B cell (primary cell): ENCODE results near the gene CRELD2. TPM values are rescaled to one million over a fixed set of nuclear protein-coding genes. Genes with fewer than 3 reads are reported as not detected.
"Not testable (repeated sequence)": the region's sequence is repeated elsewhere in the genome, so short reads cannot be mapped to it uniquely, and the experiment has no call there.

Source experiments
- ATAC-seq: fragments of 200-7000 bp; cut with Tn5 transposase; one replicate; pipeline ENCODE4 v1.10.0; 2021; ENCODE audit warnings: low read depth, mild to moderate bottlenecking, moderate number of reproducible peaks, moderate library complexity
- CTCF ChIA-PET: fragments of 350-600 bp; sonication (Branson Sonifier 250); formaldehyde crosslinking; loops from one replicate; lab custom pipeline; 2021; ENCODE audit warnings: antibody characterized with exemption, inconsistent platforms; lab: Charles Lee
- POLR2A ChIA-PET: fragments of 350-600 bp; sonication (Branson Sonifier 250); formaldehyde crosslinking; loops from one replicate; lab custom pipeline; 2021; ENCODE audit warnings: antibody characterized with exemption; lab: Charles Lee
- DNase-seq: peaks from one replicate; pipeline ENCODE4 v3.0.0; 2013
- H2AFZ ChIP-seq: 2 replicates; pipeline ENCODE4 v1.6.1; 2012; ENCODE audit warnings: mild to moderate bottlenecking, low read depth, low read length; ENCODE audit not compliant: insufficient read depth, poor library complexity, severe bottlenecking
- H3K27ac ChIP-seq, 2 donors: 1 replicate in 1 of 2; 2 replicates in 1 of 2; pipeline ENCODE4 v1.5.1; 2012 to 2013; ENCODE audit warnings: low read length in 2 of 2, mild to moderate bottlenecking in 2 of 2, moderate library complexity in 1 of 2
- H3K27me3 ChIP-seq, 4 experiments: fragments of 200-600 bp in 1 of 4; sonication (generic) in 1 of 4; replicated peaks in 1 of 4; 1 replicate in 2 of 4; 2 replicates in 2 of 4; pipeline versions ENCODE4 v1.6.1 to v1.7.0; 2013 to 2016; ENCODE audit warnings: low read length in 3 of 4, mild to moderate bottlenecking in 2 of 4, mixed read lengths in 1 of 4, moderate library complexity in 1 of 4; ENCODE audit not compliant: insufficient read depth in 4 of 4, control insufficient read depth in 3 of 4; ENCODE audit errors: control extremely low read depth in 1 of 4
- H3K36me3 ChIP-seq, 2 experiments: replicated peaks in 1 of 2; 1 replicate in 1 of 2; 2 replicates in 1 of 2; pipeline versions ENCODE4 v1.6.1 to v1.7.1; 2013; ENCODE audit warnings: low read length in 1 of 2; ENCODE audit not compliant: insufficient read depth in 2 of 2, control insufficient read depth in 1 of 2; ENCODE audit errors: control extremely low read depth in 1 of 2, extremely low read depth in 1 of 2
- H3K4me1 ChIP-seq, 2 donors: fragments of 200-600 bp in 1 of 2; sonication (generic) in 1 of 2; 1 replicate in 1 of 2; 2 replicates in 1 of 2; pipeline versions ENCODE4 v1.5.1 to v1.6.1; 2013 to 2017; ENCODE audit warnings: low read length in 2 of 2; ENCODE audit not compliant: control insufficient read depth in 2 of 2, insufficient read depth in 2 of 2
- H3K4me2 ChIP-seq: replicated peaks from 2 replicates; pipeline ENCODE3; 2012; ENCODE audit warnings: mild to moderate bottlenecking, low read depth, low read length; ENCODE audit not compliant: poor library complexity, severe bottlenecking
- H3K4me3 ChIP-seq, 5 experiments: fragments of 200-600 bp in 1 of 5; sonication (generic) in 1 of 5; 1 replicate in 3 of 5; 2 replicates in 2 of 5; pipeline versions ENCODE4 v1.5.1 to v1.7.0; 2011 to 2016; ENCODE audit warnings: low read length in 4 of 5, mild to moderate bottlenecking in 4 of 5, low read depth in 2 of 5, control low read depth in 1 of 5, moderate library complexity in 1 of 5; ENCODE audit not compliant: insufficient read depth in 1 of 5; ENCODE audit errors: control extremely low read depth in 1 of 5, extremely low read depth in 1 of 5
- H3K79me2 ChIP-seq: fragments of 200-600 bp; sonication (generic); one replicate; pipeline ENCODE4 v1.6.0; 2016; ENCODE audit warnings: low read length; ENCODE audit not compliant: control insufficient read depth, insufficient read depth
- H3K9ac ChIP-seq: fragments of 200-600 bp; sonication (generic); 2 replicates; pipeline ENCODE4 v1.6.1; 2017; ENCODE audit warnings: mild to moderate bottlenecking, low read length, moderate library complexity
- H3K9me3 ChIP-seq, 3 donors: one replicate each; pipeline versions ENCODE4 v1.6.1 to v1.7.1; 2013; ENCODE audit warnings: low read length in 2 of 3; ENCODE audit not compliant: control insufficient read depth in 2 of 3, insufficient read depth in 1 of 3; ENCODE audit errors: control extremely low read depth in 1 of 3
- H4K20me1 ChIP-seq: 2 replicates; pipeline ENCODE4 v1.6.0; 2012; ENCODE audit warnings: mild to moderate bottlenecking, low read length; ENCODE audit not compliant: insufficient read depth, control insufficient read depth, poor library complexity, severe bottlenecking
- H3K27ac Mint-ChIP-seq: one replicate; pipeline ENCODE4 v1.8.0; 2021; ENCODE audit warnings: mixed read lengths
- H3K27me3 Mint-ChIP-seq: one replicate; pipeline ENCODE4 v1.8.0; 2021; ENCODE audit warnings: mixed read lengths
- H3K4me1 Mint-ChIP-seq: one replicate; pipeline ENCODE4 v1.8.0; 2021; ENCODE audit warnings: mixed read lengths
- H3K4me3 Mint-ChIP-seq: one replicate; pipeline ENCODE4 v1.8.0; 2021; ENCODE audit warnings: mixed read lengths
- H3K9me3 Mint-ChIP-seq: one replicate; pipeline ENCODE4 v1.8.0; 2022; ENCODE audit warnings: mixed read lengths; ENCODE audit not compliant: insufficient read depth
- EZH2 ChIP-seq: IDR thresholded peaks from 2 replicates; pipeline ENCODE4 v1.6.1; 2012; ENCODE audit warnings: borderline replicate concordance, low read depth, mild to moderate bottlenecking, moderate library complexity, low read length; ENCODE audit not compliant: insufficient read depth, poor library complexity, severe bottlenecking
- WGBS: methylation state at CpG from one replicate; pipeline ENCODE4 v1.1.5; 2013; ENCODE audit warnings: missing lambda C conversion rate; ENCODE audit not compliant: insufficient coverage; 5-methylcytosine and 5-hydroxymethylcytosine counted together
- intact Hi-C: fragments of 100-400 bp; cut with micrococcal nuclease; formaldehyde crosslinking; loops from one replicate; pipeline ENCODE4 v1.10.0; 2022
- polyA plus RNA-seq: library from polyadenylated mRNA; depleted of rRNA; stranded (reverse); fragments of >200 nt; gene quantifications from 2 replicates; pipeline ENCODE4 v1.2.3, GENCODE V29; 2012
- total RNA-seq, 2 donors: library from RNA; stranded (reverse); fragments of 120-200 nt in 1 of 2; gene quantifications; 1 replicate in 1 of 2; 2 replicates in 1 of 2; pipeline versions ENCODE4 v1.2.3 to v1.2.4, GENCODE V29; 2013 to 2022
- TF ChIP-seq, protein P1 (sequence below): fragments of 200-600 bp; IDR thresholded peaks from one replicate; pipeline ENCODE4 v1.8.0; 2022; ENCODE audit warnings: antibody characterized with exemption, mild to moderate bottlenecking

The CRELD2 gene
- total and polyA plus RNA-seq, 2 donors (not counting 1 experiment from before 2014, with no cell fraction given): 35.9 to 41.9 TPM

DNA sequence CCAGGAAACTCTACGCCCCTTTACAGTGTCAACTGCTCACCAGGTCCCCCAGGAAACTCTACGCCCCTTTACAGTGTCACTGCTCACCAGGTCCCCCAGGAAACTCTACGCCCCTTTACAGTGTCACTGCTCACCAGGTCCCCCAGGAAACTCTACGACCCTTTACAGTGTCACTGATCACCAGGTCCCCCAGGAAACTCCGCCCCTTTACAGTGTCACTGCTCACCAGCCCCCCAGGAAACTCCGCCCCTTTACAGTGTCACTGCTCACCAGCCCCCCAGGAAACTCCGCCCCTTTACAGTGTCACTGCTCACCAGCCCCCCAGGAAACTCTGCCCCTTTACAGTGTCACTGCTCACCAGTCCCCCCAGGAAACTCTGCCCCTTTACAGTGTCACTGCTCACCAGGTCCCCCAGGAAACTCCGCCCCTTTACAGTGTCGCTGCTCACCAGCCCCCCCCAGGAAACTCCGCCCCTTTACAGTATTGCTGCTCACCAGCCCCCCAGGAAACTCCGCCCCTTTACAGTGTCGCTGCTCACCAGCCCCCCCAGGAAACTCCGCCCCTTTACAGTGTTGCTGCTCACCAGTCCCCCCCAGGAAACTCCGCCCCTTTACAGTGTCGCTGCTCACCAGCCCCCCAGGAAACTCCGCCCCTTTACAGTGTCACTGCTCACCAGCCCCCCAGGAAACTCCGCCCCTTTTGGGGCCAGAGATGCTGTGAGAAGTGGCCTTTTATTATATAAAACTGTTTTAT lies 26.8 kb downstream of the CRELD2 start:
- H3K27ac ChIP-seq: peak overlapping the region; percentile 70 to 80
- peak; percentile 14 for ATAC-seq
- H3K27me3 ChIP-seq, intact Hi-C loops, H3K9ac ChIP-seq, H3K4me1 Mint-ChIP-seq, H3K9me3 Mint-ChIP-seq, H3K4me3 Mint-ChIP-seq, H3K27me3 Mint-ChIP-seq, H4K20me1 ChIP-seq, H3K4me3 ChIP-seq, H3K36me3 ChIP-seq, H3K79me2 ChIP-seq, H2AFZ ChIP-seq, CTCF ChIA-PET, POLR2A ChIA-PET: not testable (repeated sequence)
- peak overlapping the region; percentile 83 for H3K27ac Mint-ChIP-seq
- peaks cover 0 to 29% (median 3%) of the 10 kb centered on the region in 3 donors for H3K9me3 ChIP-seq
- DNase-seq: peak; percentile 87
- peaks cover 11 to 17% of the 10 kb centered on the region in 2 donors for H3K4me1 ChIP-seq
- 80% methylated on average over 7 of the region's 17 CpGs for WGBS
- peak overlapping the region; percentile 29 for H3K4me2 ChIP-seq

DNA sequence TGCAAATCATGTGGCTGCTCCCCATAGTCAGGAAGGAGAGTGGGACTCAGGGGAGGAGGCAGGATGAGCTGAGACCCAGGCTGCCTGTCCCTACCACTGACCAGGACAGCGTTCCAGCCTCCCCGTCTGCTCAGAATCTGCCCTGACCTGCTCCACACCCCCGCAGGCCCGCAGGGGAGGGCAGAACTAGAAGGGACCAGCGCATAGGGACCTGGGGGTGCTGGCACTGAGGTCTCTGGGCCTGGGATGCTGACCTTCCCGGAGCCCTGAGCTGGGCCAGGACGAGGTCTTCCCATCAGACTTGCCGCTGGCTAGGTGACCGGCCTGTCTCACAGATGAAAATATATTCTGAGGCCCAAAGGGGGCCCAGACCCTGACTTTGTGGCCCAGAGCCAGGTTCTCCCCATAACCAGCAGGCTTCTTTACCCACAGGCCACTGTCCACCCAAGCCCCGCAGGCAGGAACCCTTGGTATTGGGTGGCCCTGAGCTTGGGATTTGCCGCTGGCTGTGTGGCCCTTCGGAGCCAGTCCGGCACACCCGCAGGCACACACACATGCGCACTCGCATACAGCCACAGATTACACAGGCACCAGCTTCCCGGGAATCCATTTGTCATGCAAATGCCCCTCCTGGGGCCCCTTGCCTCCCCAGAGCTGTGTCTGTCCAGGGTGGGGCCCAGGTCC lies 28.3 kb downstream of the CRELD2 start:
- no peak overlapping the region for H3K4me2 ChIP-seq
- no peak overlapping the region for H3K4me3 Mint-ChIP-seq
- H3K4me3 ChIP-seq: no peak overlapping the region
- H3K27ac ChIP-seq: no peak overlapping the region
- H3K79me2 ChIP-seq: no peaks in the 10 kb centered on the region
- POLR2A ChIA-PET: interaction anchor here (0.6 to 2.3 kb wide), 3 partner anchors 10 to 37 kb away, joined by 3 to 22 read pairs (median 5); no protein-coding TSS in a partner anchor
- DNase-seq (no peak), ATAC-seq (no peak)
- H3K4me1 Mint-ChIP-seq: peaks cover 9% of the 10 kb centered on the region
- H3K27ac Mint-ChIP-seq: peak overlapping the region; percentile 56
- no peak overlapping the region for H2AFZ ChIP-seq
- H3K27me3 Mint-ChIP-seq: no peaks in the 10 kb centered on the region
- peaks cover 11 to 29% of the 10 kb centered on the region in 2 donors for H3K4me1 ChIP-seq
- CTCF ChIA-PET: interaction anchor here (1.2 to 1.6 kb wide), 3 partner anchors 11 to 83 kb away, joined by 4 to 5 read pairs (median 5); no protein-coding TSS in a partner anchor
- WGBS: 96% methylated on average over 17 of the region's 17 CpGs
- H3K9ac ChIP-seq: no peak overlapping the region
- no peaks in the 10 kb centered on the region for H3K36me3 ChIP-seq
- no peaks in the 10 kb centered on the region for H4K20me1 ChIP-seq
- no peaks in the 10 kb centered on the region for H3K9me3 Mint-ChIP-seq
- no peak for TF ChIP-seq EZH2
- TF ChIP-seq, protein P1, sequence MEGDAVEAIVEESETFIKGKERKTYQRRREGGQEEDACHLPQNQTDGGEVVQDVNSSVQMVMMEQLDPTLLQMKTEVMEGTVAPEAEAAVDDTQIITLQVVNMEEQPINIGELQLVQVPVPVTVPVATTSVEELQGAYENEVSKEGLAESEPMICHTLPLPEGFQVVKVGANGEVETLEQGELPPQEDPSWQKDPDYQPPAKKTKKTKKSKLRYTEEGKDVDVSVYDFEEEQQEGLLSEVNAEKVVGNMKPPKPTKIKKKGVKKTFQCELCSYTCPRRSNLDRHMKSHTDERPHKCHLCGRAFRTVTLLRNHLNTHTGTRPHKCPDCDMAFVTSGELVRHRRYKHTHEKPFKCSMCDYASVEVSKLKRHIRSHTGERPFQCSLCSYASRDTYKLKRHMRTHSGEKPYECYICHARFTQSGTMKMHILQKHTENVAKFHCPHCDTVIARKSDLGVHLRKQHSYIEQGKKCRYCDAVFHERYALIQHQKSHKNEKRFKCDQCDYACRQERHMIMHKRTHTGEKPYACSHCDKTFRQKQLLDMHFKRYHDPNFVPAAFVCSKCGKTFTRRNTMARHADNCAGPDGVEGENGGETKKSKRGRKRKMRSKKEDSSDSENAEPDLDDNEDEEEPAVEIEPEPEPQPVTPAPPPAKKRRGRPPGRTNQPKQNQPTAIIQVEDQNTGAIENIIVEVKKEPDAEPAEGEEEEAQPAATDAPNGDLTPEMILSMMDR: no peak
- H3K9me3 ChIP-seq: peaks cover 0 to 18% (median 3%) of the 10 kb centered on the region in 3 donors
- H3K27me3 ChIP-seq: no peaks in the 10 kb centered on the region
- intact Hi-C loops: no loop called here
